SK-N-SH (cell line): Measurements from ENCODE around the gene MYO1D. TPM values are rescaled to one million over a fixed set of nuclear protein-coding genes. Genes with fewer than 3 reads are reported as not detected.

Experiments used
- CTCF ChIA-PET: fragments of 300-600, 350-600 bp; formaldehyde crosslinking; extraction: SDS; loops from one replicate; lab custom pipeline; 2021; lab: Yijun Ruan, JAX
- POLR2A ChIA-PET: fragments of 350-600 bp; sonication (Branson Sonifier 250); formaldehyde crosslinking; extraction: SDS; loops from one replicate; lab custom pipeline; 2020; ENCODE audit warnings: antibody characterized with exemption, inconsistent platforms; lab: Yijun Ruan, JAX
- DNase-seq: peaks from one replicate; pipeline ENCODE4 v3.0.0; 2012
- H2AFZ ChIP-seq: fragments of 200-600 bp; sonication (generic); 2 replicates; pipeline ENCODE4 v1.8.1; 2016; ENCODE audit warnings: antibody characterized with exemption, mild to moderate bottlenecking, low read depth
- H3F3A ChIP-seq: fragments of 200-600 bp; sonication (generic); replicated peaks from 2 replicates; pipeline ENCODE3; 2016; ENCODE audit warnings: antibody characterized with exemption, mild to moderate bottlenecking; ENCODE audit not compliant: insufficient read depth
- H3K27ac ChIP-seq, 2 experiments: fragments of 200-500 bp in 1 of 2; fragments of 200-600 bp in 1 of 2; sonication (Bioruptor generic) in 1 of 2; sonication (generic), shearing (Covaris generic) in 1 of 2; 2 replicates each; pipeline versions ENCODE4 v1.5.1 to v1.6.1; 2014 to 2016; ENCODE audit warnings: low read depth in 2 of 2, inconsistent platforms in 1 of 2, low read length in 1 of 2, mild to moderate bottlenecking in 1 of 2, mixed read lengths in 1 of 2
- H3K27me3 ChIP-seq: fragments of 200-600 bp; sonication (generic), shearing (Covaris generic); 2 replicates; pipeline ENCODE4 v1.6.1; 2016; ENCODE audit warnings: mixed run types; ENCODE audit not compliant: insufficient read depth
- H3K36me3 ChIP-seq, 2 experiments: fragments of 200-500 bp in 1 of 2; fragments of 200-600 bp in 1 of 2; sonication (Bioruptor generic) in 1 of 2; sonication (generic) in 1 of 2; replicated peaks in 1 of 2; 2 replicates each; pipeline versions ENCODE3 to v1.5.1; 2014 to 2016; ENCODE audit warnings: low read length in 1 of 2, mild to moderate bottlenecking in 1 of 2; ENCODE audit not compliant: insufficient read depth in 2 of 2, control insufficient read depth in 1 of 2
- H3K4me1 ChIP-seq, 2 experiments: fragments of 200-500 bp in 1 of 2; fragments of 200-600 bp in 1 of 2; sonication (Bioruptor generic) in 1 of 2; sonication (generic), shearing (Covaris generic) in 1 of 2; 2 replicates each; pipeline versions ENCODE4 v1.5.1 to v1.6.1; 2014 to 2016; ENCODE audit warnings: low read depth in 1 of 2, low read length in 1 of 2, mixed run types in 1 of 2; ENCODE audit not compliant: insufficient read depth in 2 of 2, control insufficient read depth in 1 of 2
- H3K4me2 ChIP-seq: fragments of 200-600 bp; sonication (generic), shearing (Covaris generic); 2 replicates; pipeline ENCODE4 v1.6.1; 2017; ENCODE audit warnings: mixed run types
- H3K4me3 ChIP-seq, 2 experiments: fragments of 200-500 bp in 1 of 2; fragments of 200-600 bp in 1 of 2; sonication (Bioruptor generic) in 1 of 2; sonication (generic), shearing (Covaris generic) in 1 of 2; 2 replicates each; pipeline versions ENCODE4 v1.5.1 to v1.8.1; 2014 to 2016; ENCODE audit warnings: low read depth in 2 of 2, inconsistent platforms in 1 of 2, low read length in 1 of 2, mild to moderate bottlenecking in 1 of 2, mixed read lengths in 1 of 2, moderate library complexity in 1 of 2
- H3K79me2 ChIP-seq: fragments of 200-600 bp; sonication (generic); 2 replicates; pipeline ENCODE4 v1.8.1; 2017; ENCODE audit warnings: mild to moderate bottlenecking; ENCODE audit not compliant: insufficient read depth
- H3K9ac ChIP-seq: fragments of 200-600 bp; sonication (generic); 2 replicates; pipeline ENCODE4 v1.6.1; 2017; ENCODE audit warnings: mixed run types
- H3K9me2 ChIP-seq: fragments of 200-600 bp; sonication (generic); 2 replicates; pipeline ENCODE4 v1.6.1; 2017; ENCODE audit warnings: mixed run types
- H3K9me3 ChIP-seq: fragments of 200-600 bp; sonication (generic); 2 replicates; pipeline ENCODE4 v1.6.1; 2017; ENCODE audit warnings: mixed run types, mild to moderate bottlenecking, moderate library complexity
- H4K20me1 ChIP-seq: fragments of 200-600 bp; sonication (generic); 2 replicates; pipeline ENCODE4 v1.6.1; 2017; ENCODE audit warnings: mild to moderate bottlenecking, mixed run types; ENCODE audit not compliant: insufficient read depth
- CHD2 ChIP-seq: fragments of 150-350 bp; IDR thresholded peaks from 2 replicates; pipeline ENCODE4 v1.6.1; 2018; ENCODE audit warnings: low read length; ENCODE audit not compliant: partially characterized antibody
- EZH2phosphoT487 ChIP-seq: fragments of 200-600 bp; sonication (generic); IDR thresholded peaks from 2 replicates; pipeline ENCODE4 v1.6.1; 2017; ENCODE audit warnings: low read depth, mixed run types, mild to moderate bottlenecking, antibody characterized with exemption, moderate library complexity, borderline replicate concordance
- FOSL2 ChIP-seq: IDR thresholded peaks from 2 replicates; pipeline ENCODE4 v1.4.0; 2012; ENCODE audit warnings: low read depth, mild to moderate bottlenecking, moderate library complexity, borderline replicate concordance
- FOXJ3 ChIP-seq: sonication (generic); formaldehyde crosslinking; IDR thresholded peaks from 2 replicates; pipeline ENCODE4 v1.5.1; 2020; ENCODE audit warnings: mild to moderate bottlenecking, missing genetic modification reagents
- GABPA ChIP-seq: IDR thresholded peaks from 2 replicates; pipeline ENCODE4 v1.4.0; 2012; ENCODE audit warnings: low read depth, mild to moderate bottlenecking
- GATA2 ChIP-seq: sonication (generic); formaldehyde crosslinking; IDR thresholded peaks from 2 replicates; pipeline ENCODE4 v1.5.0; 2020; ENCODE audit warnings: mild to moderate bottlenecking, missing genetic modification reagents
- MAX ChIP-seq: IDR thresholded peaks from 2 replicates; pipeline ENCODE4 v1.4.0; 2012; ENCODE audit warnings: low read depth
- MEF2A ChIP-seq: IDR thresholded peaks from 2 replicates; pipeline ENCODE4 v1.4.0; 2012; ENCODE audit warnings: low read depth, borderline replicate concordance
- NFIC ChIP-seq: IDR thresholded peaks from 2 replicates; pipeline ENCODE4 v1.4.0; 2012; ENCODE audit warnings: borderline replicate concordance
- NRF1 ChIP-seq: IDR thresholded peaks from 2 replicates; pipeline ENCODE4 v1.6.1; 2012; ENCODE audit warnings: low read depth, mild to moderate bottlenecking, low read length
- REST ChIP-seq: IDR thresholded peaks from 2 replicates; pipeline ENCODE4 v1.6.1; 2012; ENCODE audit warnings: mild to moderate bottlenecking, low read depth, low read length, moderate library complexity
- RFX5 ChIP-seq: IDR thresholded peaks from 2 replicates; pipeline ENCODE4 v1.6.1; 2012; ENCODE audit warnings: mild to moderate bottlenecking, improper control_type of control experiment, low read length
- RXRA ChIP-seq: IDR thresholded peaks from 2 replicates; pipeline ENCODE4 v1.4.0; 2012; ENCODE audit warnings: low read depth, mild to moderate bottlenecking, borderline replicate concordance
- SMC3 ChIP-seq: IDR thresholded peaks from 2 replicates; pipeline ENCODE4 v1.6.1; 2012; ENCODE audit warnings: low read depth, low read length, improper control_type of control experiment
- TCF12 ChIP-seq: IDR thresholded peaks from 2 replicates; pipeline ENCODE4 v1.4.0; 2012
- TEAD4 ChIP-seq: IDR thresholded peaks from 2 replicates; pipeline ENCODE4 v1.4.0; 2012; ENCODE audit warnings: mild to moderate bottlenecking, borderline replicate concordance; ENCODE audit not compliant: insufficient read depth
- WGBS: methylation state at CpG from one replicate; pipeline ENCODE4 v1.1.6; 2017; ENCODE audit warnings: low lambda C conversion rate; 5-methylcytosine and 5-hydroxymethylcytosine counted together
- polyA plus RNA-seq, 3 experiments: library from polyadenylated mRNA; depleted of rRNA; stranded (reverse); fragments of >200 nt; gene quantifications; 2 replicates each; pipeline ENCODE4 v1.2.3, GENCODE V29; 2012
- TF ChIP-seq, protein P1 (sequence below): IDR thresholded peaks from 2 replicates; pipeline ENCODE4; 2012
- TF ChIP-seq, protein P2 (sequence below): IDR thresholded peaks from 2 replicates; pipeline ENCODE4 v1.4.0; 2012; ENCODE audit warnings: low read depth, borderline replicate concordance
- TF ChIP-seq, protein P3 (sequence below): fragments of 150-350 bp; IDR thresholded peaks from 2 replicates; pipeline ENCODE4 v1.6.1; 2017; ENCODE audit warnings: antibody characterized with exemption, low read length, low read depth, borderline replicate concordance

Gene MYO1D
- polyA plus RNA-seq, 1 of the 3 experiments (the other 2 are of a cell fraction): 20.4 TPM

DNA sequence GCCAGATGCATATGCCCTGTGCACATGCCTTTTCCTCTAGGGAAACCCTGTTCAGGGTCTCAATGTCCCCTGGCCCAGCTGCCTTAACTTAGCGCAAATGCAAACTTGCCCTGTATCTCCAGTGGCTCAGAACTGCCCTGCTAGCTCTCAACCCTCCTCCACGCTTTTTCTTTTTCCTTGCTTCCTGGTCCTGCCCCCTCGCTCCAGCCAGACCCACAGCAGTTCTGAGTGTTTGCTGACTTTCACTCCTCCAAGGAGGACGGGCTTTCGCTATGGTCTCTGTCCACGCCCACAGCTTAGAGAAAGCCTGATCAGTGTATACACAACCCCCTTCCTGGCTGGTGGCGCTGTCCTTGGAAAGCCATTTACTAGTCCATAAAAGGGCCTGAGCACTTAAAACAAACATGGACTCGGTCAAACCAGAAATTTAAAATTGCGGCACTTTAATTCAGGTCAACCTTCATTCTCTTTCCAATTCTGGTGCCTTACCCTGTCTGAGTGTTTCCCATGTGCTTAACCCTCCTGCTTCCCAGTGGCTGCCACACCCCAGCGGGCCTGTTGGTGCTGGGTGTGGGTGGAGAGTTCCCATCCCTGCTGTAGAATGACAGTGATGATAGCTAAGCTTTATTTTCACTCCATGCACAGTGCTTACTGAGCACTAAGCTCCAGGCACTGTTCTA, 35.4 kb upstream of the MYO1D start:
- no peaks in the 10 kb centered on the region for H3K9me3 ChIP-seq
- no peaks in the 10 kb centered on the region for H3F3A ChIP-seq
- H3K4me3 ChIP-seq: no peak overlapping the region
- no peaks in the 10 kb centered on the region for H3K36me3 ChIP-seq
- DNase-seq: no peak
- TF ChIP-seq TEAD4 (no peak), RXRA (no peak), NFIC (no peak), MAX (no peak)
- TF ChIP-seq, protein P1, sequence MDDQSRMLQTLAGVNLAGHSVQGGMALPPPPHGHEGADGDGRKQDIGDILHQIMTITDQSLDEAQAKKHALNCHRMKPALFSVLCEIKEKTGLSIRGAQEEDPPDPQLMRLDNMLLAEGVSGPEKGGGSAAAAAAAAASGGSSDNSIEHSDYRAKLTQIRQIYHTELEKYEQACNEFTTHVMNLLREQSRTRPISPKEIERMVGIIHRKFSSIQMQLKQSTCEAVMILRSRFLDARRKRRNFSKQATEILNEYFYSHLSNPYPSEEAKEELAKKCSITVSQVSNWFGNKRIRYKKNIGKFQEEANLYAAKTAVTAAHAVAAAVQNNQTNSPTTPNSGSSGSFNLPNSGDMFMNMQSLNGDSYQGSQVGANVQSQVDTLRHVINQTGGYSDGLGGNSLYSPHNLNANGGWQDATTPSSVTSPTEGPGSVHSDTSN: no peak
- H4K20me1 ChIP-seq: no peaks in the 10 kb centered on the region
- H3K79me2 ChIP-seq: no peaks in the 10 kb centered on the region
- 61% methylated on average over 10 of the region's 10 CpGs for WGBS
- ChIA-PET CTCF (interaction anchor here (2.5 to 7.4 kb wide), 3 partner anchors 26 to 132 kb away, joined by 11 to 80 read pairs (median 35); partner anchors contain the start of gene MYO1D), POLR2A (no interaction called here)
- no peak overlapping the region for H3K9ac ChIP-seq
- H3K27me3 ChIP-seq: no peaks in the 10 kb centered on the region
- no peaks in the 10 kb centered on the region; a peak in 1 of 4 replicates for H3K4me1 ChIP-seq
- H3K9me2 ChIP-seq: no peaks in the 10 kb centered on the region
- H3K4me2 ChIP-seq: no peak overlapping the region
- H3K27ac ChIP-seq: no peak overlapping the region
- H2AFZ ChIP-seq: no peak overlapping the region

- Histone ChIP-seq H3K4me2 (no peak overlapping the region), H3K27ac (no peak overlapping the region), H4K20me1 (no peaks in the 10 kb centered on the region), H3K9me3 (no peaks in the 10 kb centered on the region), H3K9ac (no peak overlapping the region), H3K9me2 (no peaks in the 10 kb centered on the region), H3K36me3 (no peaks in the 10 kb centered on the region), H3K27me3 (no peaks in the 10 kb centered on the region), H3F3A (no peaks in the 10 kb centered on the region), H2AFZ (peak overlapping the region; percentile 95), H3K4me1 (no peaks in the 10 kb centered on the region; a peak in 1 of 4 replicates), H3K4me3 (no peak overlapping the region), H3K79me2 (no peaks in the 10 kb centered on the region)
- CTCF ChIA-PET: interaction anchor here (0.9 to 7.4 kb wide), 13 partner anchors 8 to 432 kb away, joined by 3 to 80 read pairs (median 4); partner anchors contain the start of gene MYO1D
- POLR2A ChIA-PET: no interaction called here
- no peak for DNase-seq
- 61% methylated on average over 3 of the region's 3 CpGs for WGBS
- no peak for TF ChIP-seq MEF2A
- no peak for TF ChIP-seq GABPA
- TF ChIP-seq FOXJ3: no peak
- no peak for TF ChIP-seq FOSL2
- no peak for TF ChIP-seq NRF1
- no peak for TF ChIP-seq MAX
- TF ChIP-seq, protein P2, sequence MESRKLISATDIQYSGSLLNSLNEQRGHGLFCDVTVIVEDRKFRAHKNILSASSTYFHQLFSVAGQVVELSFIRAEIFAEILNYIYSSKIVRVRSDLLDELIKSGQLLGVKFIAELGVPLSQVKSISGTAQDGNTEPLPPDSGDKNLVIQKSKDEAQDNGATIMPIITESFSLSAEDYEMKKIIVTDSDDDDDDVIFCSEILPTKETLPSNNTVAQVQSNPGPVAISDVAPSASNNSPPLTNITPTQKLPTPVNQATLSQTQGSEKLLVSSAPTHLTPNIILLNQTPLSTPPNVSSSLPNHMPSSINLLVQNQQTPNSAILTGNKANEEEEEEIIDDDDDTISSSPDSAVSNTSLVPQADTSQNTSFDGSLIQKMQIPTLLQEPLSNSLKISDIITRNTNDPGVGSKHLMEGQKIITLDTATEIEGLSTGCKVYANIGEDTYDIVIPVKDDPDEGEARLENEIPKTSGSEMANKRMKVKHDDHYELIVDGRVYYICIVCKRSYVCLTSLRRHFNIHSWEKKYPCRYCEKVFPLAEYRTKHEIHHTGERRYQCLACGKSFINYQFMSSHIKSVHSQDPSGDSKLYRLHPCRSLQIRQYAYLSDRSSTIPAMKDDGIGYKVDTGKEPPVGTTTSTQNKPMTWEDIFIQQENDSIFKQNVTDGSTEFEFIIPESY: no peak
- TF ChIP-seq RXRA: no peak
- TF ChIP-seq RFX5: no peak
- no peak for TF ChIP-seq SMC3
- TF ChIP-seq REST: no peak
- TF ChIP-seq, protein P3, sequence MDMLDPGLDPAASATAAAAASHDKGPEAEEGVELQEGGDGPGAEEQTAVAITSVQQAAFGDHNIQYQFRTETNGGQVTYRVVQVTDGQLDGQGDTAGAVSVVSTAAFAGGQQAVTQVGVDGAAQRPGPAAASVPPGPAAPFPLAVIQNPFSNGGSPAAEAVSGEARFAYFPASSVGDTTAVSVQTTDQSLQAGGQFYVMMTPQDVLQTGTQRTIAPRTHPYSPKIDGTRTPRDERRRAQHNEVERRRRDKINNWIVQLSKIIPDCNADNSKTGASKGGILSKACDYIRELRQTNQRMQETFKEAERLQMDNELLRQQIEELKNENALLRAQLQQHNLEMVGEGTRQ: no peak
- TF ChIP-seq CHD2: no peak
- no peak for TF ChIP-seq EZH2phosphoT487
- TF ChIP-seq TCF12: no peak
- TF ChIP-seq GATA2 (CRISPR knock-in tag): no peak
These were observed 33.8 kb upstream of the MYO1D start for GRCh38 chr17:32910769-32911168.
